CD14-positive monocyte (primary cell): ENCODE measurements around the gene FMR1. TPM values are rescaled to one million over a fixed set of nuclear protein-coding genes. Genes with fewer than 3 reads are reported as not detected.
A peak's percentile ranks its signal among the peaks of the same experiment; 100 is the strongest.

Experiments
- DNase-seq, 3 donors: peaks; one replicate each; pipeline ENCODE4 v3.0.0-alpha.2; 2011 to 2022
- H2AFZ ChIP-seq: 2 replicates; pipeline ENCODE4 v1.6.0; 2012; ENCODE audit warnings: mild to moderate bottlenecking, low read depth, low read length, inconsistent platforms; ENCODE audit not compliant: insufficient read depth, poor library complexity, severe bottlenecking
- H3K27ac ChIP-seq, 2 donors: 1 replicate in 1 of 2; 2 replicates in 1 of 2; pipeline ENCODE4 v1.5.1; 2012 to 2013; ENCODE audit warnings: low read length in 2 of 2, control low read depth in 1 of 2, inconsistent platforms in 1 of 2, low read depth in 1 of 2, mild to moderate bottlenecking in 1 of 2
- H3K27me3 ChIP-seq, 2 donors: one replicate each; pipeline versions ENCODE4 v1.6.0 to v1.6.1; 2011 to 2013; ENCODE audit warnings: low read length in 2 of 2; ENCODE audit not compliant: control insufficient read depth in 2 of 2, insufficient read depth in 2 of 2
- H3K36me3 ChIP-seq, 2 donors: replicated peaks in 1 of 2; 1 replicate in 1 of 2; 2 replicates in 1 of 2; pipeline versions ENCODE4 v1.5.1 to v1.6.1; 2012 to 2013; ENCODE audit warnings: low read length in 2 of 2, control low read depth in 1 of 2, inconsistent platforms in 1 of 2, mild to moderate bottlenecking in 1 of 2; ENCODE audit not compliant: insufficient read depth in 2 of 2, control insufficient read depth in 1 of 2
- H3K4me1 ChIP-seq, 2 donors: 1 replicate in 1 of 2; 2 replicates in 1 of 2; pipeline versions ENCODE4 v1.5.1 to v1.6.1; 2012 to 2013; ENCODE audit warnings: low read length in 2 of 2, control low read depth in 1 of 2, inconsistent platforms in 1 of 2, mild to moderate bottlenecking in 1 of 2, moderate library complexity in 1 of 2; ENCODE audit not compliant: insufficient read depth in 2 of 2, control insufficient read depth in 1 of 2
- H3K4me2 ChIP-seq: replicated peaks from 2 replicates; pipeline ENCODE3; 2012; ENCODE audit warnings: low read length, moderate library complexity, mild to moderate bottlenecking; ENCODE audit not compliant: poor library complexity, severe bottlenecking; ENCODE audit errors: extremely low read depth
- H3K4me3 ChIP-seq, 3 experiments: fragments of 200-600 bp in 1 of 3; sonication (generic) in 1 of 3; replicated peaks in 1 of 3; 1 replicate in 2 of 3; 2 replicates in 1 of 3; pipeline ENCODE4 v1.5.1; 2011 to 2013; ENCODE audit warnings: low read length in 3 of 3, mild to moderate bottlenecking in 3 of 3, control low read depth in 2 of 3, low read depth in 2 of 3, inconsistent platforms in 1 of 3, moderate library complexity in 1 of 3
- H3K79me2 ChIP-seq: 2 replicates; pipeline ENCODE4 v1.6.0; 2012; ENCODE audit warnings: mild to moderate bottlenecking, control low read depth, inconsistent platforms, low read length, moderate library complexity; ENCODE audit not compliant: insufficient read depth
- H3K9ac ChIP-seq: 2 replicates; pipeline ENCODE4 v1.6.0; 2017; ENCODE audit warnings: low read length, mild to moderate bottlenecking; ENCODE audit not compliant: insufficient read depth, poor library complexity, severe bottlenecking
- H3K9me3 ChIP-seq, 2 donors: replicated peaks in 1 of 2; 1 replicate in 1 of 2; 2 replicates in 1 of 2; pipeline versions ENCODE4 v1.5.1 to v1.6.1; 2012 to 2013; ENCODE audit warnings: low read length in 2 of 2, control low read depth in 1 of 2; ENCODE audit not compliant: control insufficient read depth in 1 of 2, insufficient read depth in 1 of 2
- H4K20me1 ChIP-seq: 2 replicates; pipeline ENCODE4 v1.6.0; 2012; ENCODE audit warnings: mild to moderate bottlenecking, low read length, control low read depth, moderate library complexity; ENCODE audit not compliant: insufficient read depth
- H3K27ac Mint-ChIP-seq, 7 donors: one replicate each; pipeline ENCODE4 v1.8.0; 2020; ENCODE audit warnings: mild to moderate bottlenecking in 7 of 7, mixed read lengths in 7 of 7, moderate library complexity in 6 of 7, inconsistent platforms in 2 of 7
- H3K27me3 Mint-ChIP-seq, 3 donors: one replicate each; pipeline ENCODE4 v1.8.0; 2021 to 2022; ENCODE audit warnings: low read depth in 3 of 3, mild to moderate bottlenecking in 3 of 3, mixed read lengths in 3 of 3, moderate library complexity in 3 of 3, inconsistent platforms in 1 of 3
- H3K36me3 Mint-ChIP-seq, 2 donors: one replicate each; pipeline ENCODE4 v1.8.0; 2020; ENCODE audit warnings: mixed read lengths in 2 of 2, inconsistent platforms in 1 of 2, mild to moderate bottlenecking in 1 of 2
- H3K4me1 Mint-ChIP-seq: one replicate; pipeline ENCODE4 v1.8.0; 2020; ENCODE audit warnings: mild to moderate bottlenecking, mixed read lengths
- H3K4me3 Mint-ChIP-seq, 2 donors: one replicate each; pipeline ENCODE4 v1.8.0; 2020; ENCODE audit warnings: mild to moderate bottlenecking in 2 of 2, mixed read lengths in 2 of 2, moderate library complexity in 1 of 2
- H3K9me3 Mint-ChIP-seq, 7 donors: one replicate each; pipeline ENCODE4 v1.8.0; 2020 to 2022; ENCODE audit warnings: mixed read lengths in 7 of 7, mild to moderate bottlenecking in 6 of 7, moderate library complexity in 6 of 7, inconsistent platforms in 2 of 7
- CTCF ChIP-seq: fragments of 200-600 bp; IDR thresholded peaks from one replicate; pipeline ENCODE4 v1.8.0; 2022; ENCODE audit warnings: antibody characterized with exemption, mild to moderate bottlenecking
- WGBS: methylation state at CpG from one replicate; pipeline ENCODE4 v1.1.5; 2013; ENCODE audit warnings: missing lambda C conversion rate; ENCODE audit not compliant: insufficient coverage; 5-methylcytosine and 5-hydroxymethylcytosine counted together
- intact Hi-C, 2 donors: fragments of 100-400 bp; cut with micrococcal nuclease; formaldehyde crosslinking; loops; one replicate each; pipeline versions ENCODE4 v1.15.0 to v1.15.1; 2023
- polyA plus RNA-seq, 3 donors: library from polyadenylated mRNA; depleted of rRNA in 1 of 3; unstranded in 2 of 3; stranded (reverse) in 1 of 3; fragments of 300-500 nt in 2 of 3; fragments of >200 nt in 1 of 3; fragmentation: Illumina TruSeq in 2 of 3; gene quantifications; 1 replicate in 2 of 3; 2 replicates in 1 of 3; pipeline ENCODE4 v1.2.3, GENCODE V29; 2012 to 2021

FMR1 gene
- polyA plus RNA-seq, 3 donors: 3.7 to 31.8 (median 5.1) TPM

- H3K4me1 ChIP-seq: peaks cover 23 to 30% of the 10 kb centered on the region in 2 donors
- DNase-seq: no peak
- H3K4me3 ChIP-seq: no peak overlapping the region
- no peak overlapping the region for H2AFZ ChIP-seq
- WGBS: no CpG with 5 or more reads among the region's 6 CpGs
- H4K20me1 ChIP-seq: peaks cover 47% of the 10 kb centered on the region
- H3K27ac ChIP-seq: no peak overlapping the region
- intact Hi-C loops: loop anchor here in 1 of 2 donors (10.0 kb wide), 1 partner anchor 1588 kb away; the partner anchor contains the start of gene IDS
- H3K9ac ChIP-seq: no peak overlapping the region
- no peaks in the 10 kb centered on the region for H3K27me3 ChIP-seq
- TF ChIP-seq CTCF: no peak
- H3K4me1 Mint-ChIP-seq: peaks cover 44% of the 10 kb centered on the region
- H3K4me3 Mint-ChIP-seq: no peak overlapping the region
- no peaks in the 10 kb centered on the region for H3K9me3 ChIP-seq
- no peaks in the 10 kb centered on the region for H3K36me3 ChIP-seq
- H3K9me3 Mint-ChIP-seq: peaks cover 0 to 6% (median 0%) of the 10 kb centered on the region in 7 donors
- peak overlapping the region in 3 of 7 donors; percentile 2 to 80 (median 14) for H3K27ac Mint-ChIP-seq
- H3K79me2 ChIP-seq: peaks cover 84% of the 10 kb centered on the region
- no peak overlapping the region for H3K4me2 ChIP-seq
- peaks cover 0 to 3% of the 10 kb centered on the region in 2 donors for H3K36me3 Mint-ChIP-seq
- peaks cover 0 to 1% (median 0%) of the 10 kb centered on the region in 3 donors for H3K27me3 Mint-ChIP-seq
Observed at GRCh38 chrX:147916375-147916968, 4.8 kb downstream of the FMR1 start.

GRCh38 chrX:147917700-147918695 is 6.3 kb downstream of the FMR1 start:
- H3K4me1 ChIP-seq: peaks cover 21 to 24% of the 10 kb centered on the region in 2 donors
- H3K36me3 ChIP-seq: no peaks in the 10 kb centered on the region
- Mint-ChIP-seq H3K27ac (peak overlapping the region; percentile 31 to 86 (median 79)), H3K4me1 (peaks cover 44% of the 10 kb centered on the region), H3K36me3 (peaks cover 0 to 5% of the 10 kb centered on the region in 2 donors), H3K4me3 (no peak overlapping the region), H3K9me3 (no peaks in the 10 kb centered on the region), H3K27me3 (peaks cover 0 to 1% (median 0%) of the 10 kb centered on the region in 3 donors)
- peaks cover 81% of the 10 kb centered on the region for H3K79me2 ChIP-seq
- H3K4me2 ChIP-seq: peak overlapping the region; percentile 20
- TF ChIP-seq CTCF: no peak
- H3K4me3 ChIP-seq: no peak overlapping the region
- no peak overlapping the region for H3K9ac ChIP-seq
- 50% methylated on average over 2 of the region's 10 CpGs for WGBS
- intact Hi-C loops: loop anchor here in 1 of 2 donors (10.0 kb wide), 1 partner anchor 1587 kb away; the partner anchor contains the start of gene IDS
- H2AFZ ChIP-seq: no peak overlapping the region
- H3K27ac ChIP-seq: peak overlapping the region; percentile 6 to 58
- no peaks in the 10 kb centered on the region for H3K27me3 ChIP-seq
- peaks cover 62% of the 10 kb centered on the region for H4K20me1 ChIP-seq
- DNase-seq: peak; percentile 13 to 57 (median 43)
- H3K9me3 ChIP-seq: no peaks in the 10 kb centered on the region
